ENCODE results near the gene YIPF2. TPM values are rescaled to one million over a fixed set of nuclear protein-coding genes. Genes with fewer than 3 reads are reported as not detected.

YIPF2 gene
- total RNA-seq, 1 experiment from 2014 or later = 78.1 TPM

DNA sequence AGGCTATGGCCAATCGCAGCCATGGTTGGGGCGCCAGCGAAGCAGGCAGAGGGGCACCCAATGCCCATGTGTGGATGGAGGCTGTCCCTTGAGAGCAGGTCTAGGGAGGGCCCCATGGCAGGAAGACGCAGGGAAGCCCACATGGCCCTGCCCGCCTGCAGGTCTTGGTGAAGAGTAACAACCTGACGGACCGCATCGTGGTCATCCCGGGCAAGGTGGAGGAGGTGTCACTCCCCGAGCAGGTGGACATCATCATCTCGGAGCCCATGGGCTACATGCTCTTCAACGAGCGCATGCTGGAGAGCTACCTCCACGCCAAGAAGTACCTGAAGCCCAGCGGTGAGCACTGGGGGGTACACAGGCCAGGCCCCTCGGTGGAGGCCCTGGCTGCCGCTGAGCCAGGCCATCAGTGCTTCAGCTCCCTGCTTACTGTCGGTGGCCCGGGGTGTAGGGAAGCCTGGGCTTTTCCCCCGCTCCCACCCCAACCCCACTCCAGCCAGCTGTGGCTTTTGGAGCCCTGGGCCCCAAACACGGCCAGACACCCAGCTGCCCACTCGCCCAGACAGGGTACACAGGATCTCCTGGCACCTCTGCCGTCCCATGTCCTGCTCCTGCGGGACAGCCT lies 14.6 kb downstream of the YIPF2 start:
- Histone ChIP-seq H3K36me3 (ENCODE audit: control insufficient read depth, insufficient read depth, low read length) (peaks cover 2% of the 10 kb centered on the region), H3K4me1 (no peaks in the 10 kb centered on the region), H3K27me3 (replicated peaks; ENCODE audit: control insufficient read depth, insufficient read depth, low read length) (no peaks in the 10 kb centered on the region), H3K4me3 (ENCODE audit: low read depth, low read length) (no peak overlapping the region), H3K9me3 (no peaks in the 10 kb centered on the region)
- Mint-ChIP-seq H3K4me1 (ENCODE audit: low read depth, unreplicated experiment) (no peaks in the 10 kb centered on the region), H3K4me3 (ENCODE audit: unreplicated experiment) (no peak overlapping the region), H3K27me3 (ENCODE audit: insufficient read depth, unreplicated experiment) (no peaks in the 10 kb centered on the region), H3K9me3 (ENCODE audit: unreplicated experiment) (no peaks in the 10 kb centered on the region), H3K36me3 (ENCODE audit: insufficient read depth, unreplicated experiment) (peaks cover 84% of the 10 kb centered on the region), H3K27ac (ENCODE audit: unreplicated experiment) (no peak overlapping the region)
- no peak for DNase-seq
- BruUV-seq (replicated peaks) = no TSS peak
- POLR2A ChIA-PET = no interaction called here
- TF ChIP-seq, protein P1, sequence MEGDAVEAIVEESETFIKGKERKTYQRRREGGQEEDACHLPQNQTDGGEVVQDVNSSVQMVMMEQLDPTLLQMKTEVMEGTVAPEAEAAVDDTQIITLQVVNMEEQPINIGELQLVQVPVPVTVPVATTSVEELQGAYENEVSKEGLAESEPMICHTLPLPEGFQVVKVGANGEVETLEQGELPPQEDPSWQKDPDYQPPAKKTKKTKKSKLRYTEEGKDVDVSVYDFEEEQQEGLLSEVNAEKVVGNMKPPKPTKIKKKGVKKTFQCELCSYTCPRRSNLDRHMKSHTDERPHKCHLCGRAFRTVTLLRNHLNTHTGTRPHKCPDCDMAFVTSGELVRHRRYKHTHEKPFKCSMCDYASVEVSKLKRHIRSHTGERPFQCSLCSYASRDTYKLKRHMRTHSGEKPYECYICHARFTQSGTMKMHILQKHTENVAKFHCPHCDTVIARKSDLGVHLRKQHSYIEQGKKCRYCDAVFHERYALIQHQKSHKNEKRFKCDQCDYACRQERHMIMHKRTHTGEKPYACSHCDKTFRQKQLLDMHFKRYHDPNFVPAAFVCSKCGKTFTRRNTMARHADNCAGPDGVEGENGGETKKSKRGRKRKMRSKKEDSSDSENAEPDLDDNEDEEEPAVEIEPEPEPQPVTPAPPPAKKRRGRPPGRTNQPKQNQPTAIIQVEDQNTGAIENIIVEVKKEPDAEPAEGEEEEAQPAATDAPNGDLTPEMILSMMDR (IDR thresholded peaks at IDR 0.05; ENCODE audit: insufficient read depth in 1 of 2, low read depth in 1 of 2, low read length in 1 of 2, severe bottlenecking in 1 of 2, unreplicated experiment in 1 of 2) = no peak
- intact Hi-C loops (cut with micrococcal nuclease; ENCODE audit: unreplicated experiment) = no loop called here
- CTCF ChIA-PET = no interaction called here

DNA sequence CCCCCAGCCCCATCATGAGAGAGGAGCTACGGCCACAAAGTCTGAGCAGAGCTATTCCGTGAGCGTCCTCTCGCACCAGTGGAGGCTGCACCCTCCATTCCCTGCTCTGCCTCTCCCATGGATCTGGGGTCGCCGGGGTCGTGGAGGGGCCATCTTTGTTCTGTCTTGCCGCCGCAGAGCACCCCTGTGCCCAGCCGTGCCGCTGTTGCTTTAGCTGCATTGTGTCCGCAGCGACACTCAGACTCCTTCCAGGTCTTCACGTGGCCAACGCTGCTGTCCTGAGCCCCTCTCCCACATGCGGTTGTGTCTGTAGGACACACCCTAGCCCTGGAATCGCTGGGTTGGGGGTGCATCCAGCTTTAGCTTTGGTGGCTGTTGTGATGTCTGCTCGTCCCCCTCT lies 15.8 kb downstream of the YIPF2 start:
- H3K27me3 Mint-ChIP-seq (ENCODE audit: insufficient read depth, unreplicated experiment) = no peaks in the 10 kb centered on the region
- CTCF ChIA-PET = no interaction called here
- H3K4me1 Mint-ChIP-seq (ENCODE audit: low read depth, unreplicated experiment) = no peaks in the 10 kb centered on the region
- H3K27ac Mint-ChIP-seq (ENCODE audit: unreplicated experiment) = no peak overlapping the region
- H3K9me3 ChIP-seq = no peaks in the 10 kb centered on the region
- H3K36me3 ChIP-seq (ENCODE audit: control insufficient read depth, insufficient read depth, low read length) = peaks cover 2% of the 10 kb centered on the region
- no peaks in the 10 kb centered on the region for H3K27me3 ChIP-seq (replicated peaks; ENCODE audit: control insufficient read depth, insufficient read depth, low read length)
- H3K36me3 Mint-ChIP-seq (ENCODE audit: insufficient read depth, unreplicated experiment) = peaks cover 82% of the 10 kb centered on the region
- no peaks in the 10 kb centered on the region for H3K4me1 ChIP-seq
- POLR2A ChIA-PET = no interaction called here
- H3K4me3 ChIP-seq (ENCODE audit: low read depth, low read length) = no peak overlapping the region
- no peaks in the 10 kb centered on the region for H3K9me3 Mint-ChIP-seq (ENCODE audit: unreplicated experiment)
- H3K4me3 Mint-ChIP-seq (ENCODE audit: unreplicated experiment) = no peak overlapping the region
- TF ChIP-seq, protein P1 (IDR thresholded peaks at IDR 0.05; ENCODE audit: insufficient read depth in 1 of 2, low read depth in 1 of 2, low read length in 1 of 2, severe bottlenecking in 1 of 2, unreplicated experiment in 1 of 2) = no peak
- no peak for DNase-seq
- BruUV-seq (replicated peaks) = no TSS peak
- intact Hi-C loops (cut with micrococcal nuclease; ENCODE audit: unreplicated experiment) = no loop called here

DNA sequence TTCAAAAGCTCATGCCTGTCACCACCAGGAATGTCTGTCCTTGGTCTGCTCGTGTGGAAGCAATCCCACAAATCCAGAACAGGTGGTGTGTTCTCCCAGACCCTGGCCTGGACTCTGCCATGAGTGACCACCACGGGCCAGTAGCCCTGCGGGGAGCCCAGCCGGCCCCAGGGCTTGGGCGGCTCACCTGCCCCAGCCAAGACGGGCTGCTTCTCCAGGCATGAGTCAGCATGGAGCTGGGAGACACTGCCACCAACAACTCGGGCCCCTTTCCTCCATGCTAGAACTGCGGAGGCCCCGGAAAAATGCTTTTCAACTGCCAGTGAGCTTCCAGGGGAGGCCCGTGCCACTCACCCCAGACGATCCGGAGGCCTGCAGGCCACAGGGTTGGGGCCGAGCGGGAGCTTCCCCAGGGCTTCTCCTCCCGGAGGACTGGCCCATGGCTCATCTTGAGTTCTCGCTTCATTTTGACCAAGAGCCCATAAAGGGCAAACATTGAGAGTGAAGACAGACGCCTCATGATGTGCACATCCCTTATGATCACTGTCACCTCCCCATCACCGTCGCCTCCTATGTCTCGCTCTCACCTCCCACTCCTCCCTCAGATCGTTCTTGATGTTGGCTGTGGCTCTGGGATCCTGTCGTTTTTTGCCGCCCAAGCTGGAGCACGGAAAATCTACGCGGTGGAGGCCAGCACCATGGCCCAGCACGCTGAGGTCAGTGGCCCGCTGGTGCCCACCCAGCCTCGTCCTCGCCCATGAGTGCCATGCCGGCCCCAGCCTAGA lies 16.7 kb downstream of the YIPF2 start:
- TF ChIP-seq, protein P1 (IDR thresholded peaks at IDR 0.05; ENCODE audit: insufficient read depth in 1 of 2, low read depth in 1 of 2, low read length in 1 of 2, severe bottlenecking in 1 of 2, unreplicated experiment in 1 of 2) = no peak
- H3K9me3 Mint-ChIP-seq (ENCODE audit: unreplicated experiment) = no peaks in the 10 kb centered on the region
- no peaks in the 10 kb centered on the region for H3K4me1 Mint-ChIP-seq (ENCODE audit: low read depth, unreplicated experiment)
- Histone ChIP-seq H3K9me3 (no peaks in the 10 kb centered on the region), H3K36me3 (ENCODE audit: control insufficient read depth, insufficient read depth, low read length) (peaks cover 2% of the 10 kb centered on the region), H3K27me3 (replicated peaks; ENCODE audit: control insufficient read depth, insufficient read depth, low read length) (no peaks in the 10 kb centered on the region), H3K4me1 (no peaks in the 10 kb centered on the region), H3K4me3 (ENCODE audit: low read depth, low read length) (no peak overlapping the region)
- intact Hi-C loops (cut with micrococcal nuclease; ENCODE audit: unreplicated experiment) = no loop called here
- no peak overlapping the region for H3K27ac Mint-ChIP-seq (ENCODE audit: unreplicated experiment)
- ChIA-PET POLR2A (no interaction called here), CTCF (interaction anchor here (0.6 kb wide), 1 partner anchor 463 kb away, joined by 4 read pairs; the partner anchor contains the start of gene SWSAP1)
- DNase-seq = no peak
- H3K4me3 Mint-ChIP-seq (ENCODE audit: unreplicated experiment) = no peak overlapping the region
- no TSS peak for BruUV-seq (replicated peaks)
- peaks cover 73% of the 10 kb centered on the region for H3K36me3 Mint-ChIP-seq (ENCODE audit: insufficient read depth, unreplicated experiment)
- no peaks in the 10 kb centered on the region for H3K27me3 Mint-ChIP-seq (ENCODE audit: insufficient read depth, unreplicated experiment)
